IPS-18c (cell line): ENCODE measurements around the gene CCL18.
"Not testable (repeated sequence)": the region's sequence is repeated elsewhere in the genome, so short reads cannot be mapped to it uniquely, and the experiment has no call there.

Source experiments
- H3K4me3 ChIP-seq: 2 replicates; pipeline ENCODE4 v1.7.0; 2013; ENCODE audit warnings: low read depth, mild to moderate bottlenecking, low read length, moderate library complexity; ENCODE audit not compliant: insufficient read depth
- H3K9me3 ChIP-seq: one replicate; pipeline ENCODE4 v1.6.1; 2013; ENCODE audit warnings: mild to moderate bottlenecking, low read length, moderate library complexity; ENCODE audit not compliant: control insufficient read depth, insufficient read depth

Gene CCL18

GRCh38 chr17:36066365-36066985, 2.4 kb downstream of the CCL18 start:
- no peaks in the 10 kb centered on the region for H3K9me3 ChIP-seq
- H3K4me3 ChIP-seq: no peak overlapping the region

GRCh38 chr17:36068524-36068923, 4.5 kb downstream of the CCL18 start:
- Histone ChIP-seq H3K9me3 (no peaks in the 10 kb centered on the region), H3K4me3 (no peak overlapping the region)

GRCh38 chr17:36069136-36069535, 5.1 kb downstream of the CCL18 start:
- H3K4me3 ChIP-seq: no peak overlapping the region
- H3K9me3 ChIP-seq: no peaks in the 10 kb centered on the region

- Histone ChIP-seq H3K4me3 (no peak overlapping the region), H3K9me3 (no peaks in the 10 kb centered on the region)
These were observed 6.4 kb downstream of the CCL18 start for GRCh38 chr17:36070427-36070826.

GRCh38 chr17:36071751-36072150, 7.7 kb downstream of the CCL18 start:
- H3K9me3 ChIP-seq: no peaks in the 10 kb centered on the region
- no peak overlapping the region for H3K4me3 ChIP-seq

- H3K4me3 ChIP-seq: no peak overlapping the region
- no peaks in the 10 kb centered on the region for H3K9me3 ChIP-seq
These were observed 8.5 kb downstream of the CCL18 start for GRCh38 chr17:36072431-36073121.

GRCh38 chr17:36074365-36074764, 10.3 kb downstream of the CCL18 start:
- no peak overlapping the region for H3K4me3 ChIP-seq
- no peaks in the 10 kb centered on the region for H3K9me3 ChIP-seq

GRCh38 chr17:36081681-36082471, 17.8 kb downstream of the CCL18 start:
- not testable (repeated sequence) for H3K9me3 ChIP-seq, H3K4me3 ChIP-seq

- not testable (repeated sequence) for H3K9me3 ChIP-seq, H3K4me3 ChIP-seq
These were observed 18.5 kb downstream of the CCL18 start for GRCh38 chr17:36082482-36083120.

GRCh38 chr17:36083691-36084090, 19.6 kb downstream of the CCL18 start:
- not testable (repeated sequence) for H3K4me3 ChIP-seq, H3K9me3 ChIP-seq

- Histone ChIP-seq H3K9me3 (no peaks in the 10 kb centered on the region), H3K4me3 (no peak overlapping the region)
These were observed 21.7 kb downstream of the CCL18 start for GRCh38 chr17:36085765-36086164.

- Histone ChIP-seq H3K9me3 (no peaks in the 10 kb centered on the region), H3K4me3 (no peak overlapping the region)
These were observed 22.7 kb downstream of the CCL18 start for GRCh38 chr17:36086791-36087190.

- not testable (repeated sequence) for H3K9me3 ChIP-seq
These were observed 23.4 kb downstream of the CCL18 start for GRCh38 chr17:36087471-36087870.

GRCh38 chr17:36087897-36088572, 24.0 kb downstream of the CCL18 start:
- H3K9me3 ChIP-seq, H3K4me3 ChIP-seq: not testable (repeated sequence)

More at GRCh38 chr17:36087471-36087870, 23.4 kb downstream of the CCL18 start:
- H3K4me3 ChIP-seq: not testable (repeated sequence)

GRCh38 chr17:36088670-36089338, 24.7 kb downstream of the CCL18 start:
- no peaks in the 10 kb centered on the region for H3K9me3 ChIP-seq
- no peak overlapping the region for H3K4me3 ChIP-seq

- H3K9me3 ChIP-seq: no peaks in the 10 kb centered on the region
- no peak overlapping the region for H3K4me3 ChIP-seq
These were observed 25.3 kb downstream of the CCL18 start for GRCh38 chr17:36089339-36089865.
